K562 (cell line): ENCODE measurements around the gene UPK3A. TPM values are rescaled to one million over a fixed set of nuclear protein-coding genes. Genes with fewer than 3 reads are reported as not detected.

Experiments used
- CSDE1 ChIP-seq, 2 experiments: fragments of 450-650 bp; IDR thresholded peaks; 2 replicates each; pipeline ENCODE4 v1.6.1; 2016; ENCODE audit warnings: mild to moderate bottlenecking in 1 of 2
- E2F6 ChIP-seq, 2 experiments: IDR thresholded peaks; 2 replicates each; pipeline ENCODE4 v1.6.1; 2011; ENCODE audit warnings: borderline replicate concordance in 1 of 2, control low read depth in 1 of 2, low read depth in 1 of 2, low read length in 1 of 2, mild to moderate bottlenecking in 1 of 2, mixed read lengths in 1 of 2, moderate library complexity in 1 of 2; ENCODE audit not compliant: insufficient read depth in 1 of 2, insufficient read length in 1 of 2, poor library complexity in 1 of 2, severe bottlenecking in 1 of 2; ENCODE audit errors: extremely low read depth in 1 of 2
- EHMT2 ChIP-seq: fragments of 450-650 bp; IDR thresholded peaks from 2 replicates; pipeline ENCODE4 v1.6.1; 2018; ENCODE audit warnings: antibody characterized with exemption
- FOXJ3 ChIP-seq: sonication (generic); formaldehyde crosslinking; IDR thresholded peaks from 2 replicates; pipeline ENCODE4 v1.4.0; 2020; ENCODE audit warnings: mild to moderate bottlenecking, missing genetic modification reagents
- GABPA ChIP-seq: fragments of 200-800 bp; sonication (Bioruptor generic); conservative IDR thresholded peaks from 2 replicates; pipeline ENCODE4 v1.6.1; 2016; ENCODE audit warnings: low read depth, missing genetic modification characterization, missing compliant biosample characterization
- HMGN3 ChIP-seq: IDR thresholded peaks from 2 replicates; pipeline ENCODE4 v1.6.1; 2011; ENCODE audit warnings: borderline replicate concordance, low read depth, mild to moderate bottlenecking, mixed read lengths, low read length; ENCODE audit not compliant: insufficient read length; ENCODE audit errors: extremely low read depth
- JUN ChIP-seq, 2 experiments: sonication (generic) in 1 of 2; formaldehyde crosslinking in 1 of 2; IDR thresholded peaks; 2 replicates each; pipeline versions ENCODE4 v1.6.1 to v1.8.0; 2012 to 2022; ENCODE audit warnings: borderline replicate concordance in 2 of 2, mild to moderate bottlenecking in 2 of 2, improper control_type of control experiment in 1 of 2, low read depth in 1 of 2, low read length in 1 of 2, missing genetic modification reagents in 1 of 2
- L3MBTL2 ChIP-seq: fragments of 450-650 bp; IDR thresholded peaks from 2 replicates; pipeline ENCODE4 v1.6.1; 2016; ENCODE audit warnings: mild to moderate bottlenecking, moderate library complexity
- MAFG ChIP-seq: fragments of 450-650 bp; conservative IDR thresholded peaks from 2 replicates; pipeline ENCODE4 v1.6.1; 2016; ENCODE audit warnings: missing genetic modification characterization, missing compliant biosample characterization
- NFXL1 ChIP-seq: fragments of 450-650 bp; formaldehyde crosslinking; IDR thresholded peaks from 2 replicates; pipeline ENCODE4 v1.4.0; 2021; ENCODE audit warnings: mild to moderate bottlenecking
- ZBTB26 ChIP-seq: fragments of 450-650 bp; formaldehyde crosslinking; IDR thresholded peaks from 2 replicates; pipeline ENCODE4 v1.4.0; 2022; ENCODE audit warnings: missing genetic modification characterization
- ZBTB9 ChIP-seq: fragments of 450-650 bp; formaldehyde crosslinking; IDR thresholded peaks from 2 replicates; pipeline ENCODE4 v1.4.0; 2020; ENCODE audit warnings: mild to moderate bottlenecking, moderate library complexity
- ZNF12 ChIP-seq: sonication (generic); formaldehyde crosslinking; IDR thresholded peaks from 2 replicates; pipeline ENCODE4 v1.4.0; 2020; ENCODE audit warnings: mild to moderate bottlenecking, missing genetic modification reagents
- ZNF134 ChIP-seq: fragments of 250-450 bp; sonication (Bioruptor Pico); conservative IDR thresholded peaks from 2 replicates; pipeline ENCODE4 v1.4.0; 2020
- ZNF274 ChIP-seq: IDR thresholded peaks from 2 replicates; pipeline ENCODE4 v1.6.1; 2011; ENCODE audit warnings: low read depth, mild to moderate bottlenecking, low read length, moderate library complexity, borderline replicate concordance
- ZNF398 ChIP-seq: fragments of 250-450 bp; sonication (Bioruptor Pico); IDR thresholded peaks from 2 replicates; pipeline ENCODE4 v1.8.0; 2021; ENCODE audit warnings: moderate library complexity, mild to moderate bottlenecking, inconsistent platforms
- ZNF431 ChIP-seq: sonication (generic); formaldehyde crosslinking; IDR thresholded peaks from 2 replicates; pipeline ENCODE4 v1.8.0; 2022; ENCODE audit warnings: mild to moderate bottlenecking, missing genetic modification reagents
- ZNF75A ChIP-seq: fragments of 450-650 bp; formaldehyde crosslinking; IDR thresholded peaks from 2 replicates; pipeline ENCODE4 v1.4.0; 2020; ENCODE audit warnings: mild to moderate bottlenecking
- ZNF780A ChIP-seq: fragments of 250-450 bp; sonication (Bioruptor Pico); IDR thresholded peaks from 2 replicates; pipeline ENCODE4 v1.5.0; 2021; ENCODE audit warnings: mild to moderate bottlenecking
- polyA plus RNA-seq, 8 experiments: library from polyadenylated mRNA; depleted of rRNA in 4 of 8; stranded (reverse) in 5 of 8; unstranded in 3 of 8; fragments of >200 nt; fragmentation: Nextera tagmentation in 2 of 8; fragmentation: Illumina TruSeq in 1 of 8; extraction: Ambion mirVana in 2 of 8; extraction: Trizol in 1 of 8; gene quantifications; 2 replicates each; pipeline versions ENCODE4 v1.2.1 to v1.2.3, GENCODE V29; 2011 to 2014; ENCODE audit warnings: inconsistent platforms in 1 of 8, missing spikeins in 1 of 8
- total RNA-seq, 7 experiments: library from RNA; depleted of rRNA in 6 of 7; stranded (reverse); fragments of >200 nt in 6 of 7; fragmentation: Illumina TruSeq in 2 of 7; extraction: Trizol in 2 of 7; gene quantifications; 2 replicates each; pipeline versions ENCODE4 v1.2.1 to v1.2.3, GENCODE V29; 2011 to 2021; ENCODE audit warnings: low replicate concordance in 1 of 7

The UPK3A gene
- total and polyA plus RNA-seq, 9 of the 15 experiments (the other 6 are each of a cell fraction or from before 2014, with no cell fraction given) = not detected

- TF ChIP-seq ZNF274 (no peak), EHMT2 (no peak), CSDE1 (IDR thresholded peaks at IDR 0.05) (no peak), ZNF134 (CRISPR knock-in tag) (no peak), NFXL1 (CRISPR knock-in tag) (no peak), ZBTB26 (no peak), ZBTB9 (CRISPR knock-in tag) (no peak), FOXJ3 (CRISPR knock-in tag) (no peak), ZNF431 (no peak), JUN (IDR thresholded peaks at IDR 0.05; ENCODE audit: borderline replicate concordance, low read depth, low read length) (no peak), JUN (CRISPR knock-in tag; IDR thresholded peaks at IDR 0.05; ENCODE audit: borderline replicate concordance) (no peak), MAFG (tag) (no peak), HMGN3 (no peak), ZNF398 (CRISPR knock-in tag) (no peak), ZNF12 (CRISPR knock-in tag) (no peak), ZNF75A (CRISPR knock-in tag) (no peak), L3MBTL2 (0 out of 2 replicates have a peak, but pooled peaks have one; percentile 27), E2F6 (IDR thresholded peaks at IDR 0.05; ENCODE audit: borderline replicate concordance in 1 of 2, extremely low read depth in 1 of 2, insufficient read depth in 1 of 2, insufficient read length in 1 of 2, low read depth in 1 of 2, low read length in 1 of 2, poor library complexity in 1 of 2, severe bottlenecking in 1 of 2) (peak; percentile 14 to 79), ZNF780A (CRISPR knock-in tag) (no peak), GABPA (no peak)
These were observed 44.5 kb upstream of the UPK3A start (continued) for GRCh38 chr22:45240104-45240809.
